ENCODE results near the gene ITPK1.

ITPK1 gene

GRCh38 chr14:92945544-92945943, 170.2 kb downstream of the ITPK1 start:
- no peak for DNase-seq

GRCh38 chr14:92944976-92945375, 170.7 kb downstream of the ITPK1 start:
- no peak for DNase-seq

GRCh38 chr14:92943855-92944570, 171.7 kb downstream of the ITPK1 start:
- DNase-seq, result no peak

GRCh38 chr14:92942976-92943710, 172.6 kb downstream of the ITPK1 start:
- DNase-seq, result no peak

GRCh38 chr14:92942576-92942975, 173.1 kb downstream of the ITPK1 start:
- DNase-seq, result no peak

GRCh38 chr14:92942136-92942535, 173.6 kb downstream of the ITPK1 start:
- no peak for DNase-seq

GRCh38 chr14:92941531-92941930, 174.2 kb downstream of the ITPK1 start:
- DNase-seq, result no peak

GRCh38 chr14:92940543-92940942, 175.2 kb downstream of the ITPK1 start:
- no peak for DNase-seq

- DNase-seq, result no peak
Observed at GRCh38 chr14:92939699-92940098, 176.0 kb downstream of the ITPK1 start.

GRCh38 chr14:92938890-92939671, 176.6 kb downstream of the ITPK1 start:
- no peak for DNase-seq

GRCh38 chr14:92938235-92938875, 177.4 kb downstream of the ITPK1 start:
- no peak for DNase-seq

GRCh38 chr14:92937051-92937937, 178.4 kb downstream of the ITPK1 start:
- no peak for DNase-seq

- no peak for DNase-seq
Observed at GRCh38 chr14:92936085-92936484, 179.6 kb downstream of the ITPK1 start.

GRCh38 chr14:92935446-92935845, 180.3 kb downstream of the ITPK1 start:
- DNase-seq, result no peak

GRCh38 chr14:92934196-92935085, 181.3 kb downstream of the ITPK1 start:
- DNase-seq, result no peak

- no peak for DNase-seq
Observed at GRCh38 chr14:92933481-92933880, 182.2 kb downstream of the ITPK1 start.

- DNase-seq, result no peak
Observed at GRCh38 chr14:92932448-92933395, 183.0 kb downstream of the ITPK1 start.

GRCh38 chr14:92931681-92932447, 183.9 kb downstream of the ITPK1 start:
- no peak for DNase-seq
